M059J (cell line): ENCODE measurements around the gene TRMT61B. TPM values are rescaled to one million over a fixed set of nuclear protein-coding genes. Genes with fewer than 3 reads are reported as not detected.

ENCODE experiments used
- DNase-seq: peaks from one replicate; pipeline ENCODE4 v3.0.0-alpha.2; 2012; ENCODE audit warnings: low read depth
- total RNA-seq: library from RNA; depleted of rRNA; stranded (reverse); fragments of >200 nt; shearing (Covaris generic); gene quantifications from 2 replicates; pipeline ENCODE4 v1.2.3, GENCODE V29; 2014; rRNA removed

TRMT61B gene
- total RNA-seq: 12.2 and 18.2 TPM in 2 replicates

- DNase-seq: peak; percentile 92
These were observed at the start of gene TRMT61B for GRCh38 chr2:28870146-28870891. Gene TRMT61B, minus strand, starts transcription at chr2:28870309. Its CDS starts 32 bp downstream, at chr2:28870277.

- DNase-seq: no peak
These were observed 45.8 kb upstream of the TRMT61B start for GRCh38 chr2:28915939-28916338.

GRCh38 chr2:28909655-28910353 is 39.7 kb upstream of the TRMT61B start:
- DNase-seq: no peak

GRCh38 chr2:28908172-28908571 is 38.1 kb upstream of the TRMT61B start:
- no peak for DNase-seq

- DNase-seq: no peak
These were observed 36.7 kb upstream of the TRMT61B start for GRCh38 chr2:28906821-28907220.

GRCh38 chr2:28906376-28906775 is 36.3 kb upstream of the TRMT61B start:
- DNase-seq: no peak

GRCh38 chr2:28905533-28905932 is 35.4 kb upstream of the TRMT61B start:
- DNase-seq: no peak

GRCh38 chr2:28904802-28905457 is 34.8 kb upstream of the TRMT61B start:
- no peak for DNase-seq

- peak; percentile 58 for DNase-seq
These were observed 34.2 kb upstream of the TRMT61B start for GRCh38 chr2:28904295-28904694.

GRCh38 chr2:28902584-28902983 is 32.5 kb upstream of the TRMT61B start:
- DNase-seq: no peak

- no peak for DNase-seq
These were observed 31.7 kb upstream of the TRMT61B start for GRCh38 chr2:28901841-28902240.

GRCh38 chr2:28901202-28901601 is 31.1 kb upstream of the TRMT61B start:
- no peak for DNase-seq

- no peak for DNase-seq
These were observed 27.9 kb upstream of the TRMT61B start for GRCh38 chr2:28898048-28898447.

GRCh38 chr2:28896906-28897305 is 26.8 kb upstream of the TRMT61B start:
- peak; percentile 62 for DNase-seq

GRCh38 chr2:28895189-28895893 is 25.2 kb upstream of the TRMT61B start:
- DNase-seq: peak; percentile 65

GRCh38 chr2:28894470-28895188 is 24.5 kb upstream of the TRMT61B start, which contains the start of gene WDR43:
Gene WDR43, plus strand, starts transcription at chr2:28894667. Its CDS starts 32 bp downstream, at chr2:28894699.
- peak; percentile 98 for DNase-seq

- DNase-seq: no peak
These were observed 23.4 kb upstream of the TRMT61B start for GRCh38 chr2:28893488-28893887.

GRCh38 chr2:28880193-28880592 is 10.1 kb upstream of the TRMT61B start:
- DNase-seq: no peak

- DNase-seq: no peak
These were observed 1.5 kb upstream of the TRMT61B start for GRCh38 chr2:28871620-28872019.

GRCh38 chr2:28869494-28870145 is 489 bp downstream of the TRMT61B start:
- DNase-seq: peak; percentile 58

GRCh38 chr2:28868611-28869010 is 1.5 kb downstream of the TRMT61B start:
- DNase-seq: no peak
